Activated CD8-positive, alpha-beta memory T cell treated with anti-CD3 and anti-CD28 coated beads, Interleukin-2, amount 10 ng/mL, durations not matched to agents 7 days and 5 days (primary cell): Measurements from ENCODE around the gene GPN1. TPM values are rescaled to one million over a fixed set of nuclear protein-coding genes. Genes with fewer than 3 reads are reported as not detected.
"Not testable (repeated sequence)": the region's sequence is repeated elsewhere in the genome, so short reads cannot be mapped to it uniquely, and the experiment has no call there.

Experiments
- ATAC-seq: fragments of 150-1000 bp; cut with Tn5 transposase; one replicate; pipeline ENCODE4 v1.10.0; 2021; ENCODE audit warnings: moderate library complexity
- CTCF ChIA-PET: fragments of 350-600 bp; sonication (Branson Sonifier 250); formaldehyde crosslinking; loops from one replicate; lab custom pipeline; 2021; ENCODE audit warnings: antibody characterized with exemption; lab: Charles Lee
- DNase-seq: peaks from one replicate; pipeline ENCODE4 v3.0.0-alpha.2; 2020
- H3K27ac Mint-ChIP-seq: one replicate; pipeline ENCODE4 v1.8.0; 2021; ENCODE audit warnings: mild to moderate bottlenecking, mixed read lengths
- H3K27me3 Mint-ChIP-seq: one replicate; pipeline ENCODE4 v1.8.0; 2021; ENCODE audit warnings: mixed read lengths
- H3K36me3 Mint-ChIP-seq: one replicate; pipeline ENCODE4 v1.8.0; 2021; ENCODE audit warnings: mild to moderate bottlenecking, mixed read lengths
- H3K4me1 Mint-ChIP-seq: one replicate; pipeline ENCODE4 v1.8.0; 2021; ENCODE audit warnings: mixed read lengths
- H3K4me3 Mint-ChIP-seq: one replicate; pipeline ENCODE4 v1.8.0; 2021; ENCODE audit warnings: mild to moderate bottlenecking, moderate library complexity, mixed read lengths
- H3K9me3 Mint-ChIP-seq: one replicate; pipeline ENCODE4 v1.8.0; 2022; ENCODE audit warnings: low read depth, mixed read lengths
- total RNA-seq, 2 experiments: library from RNA; stranded (reverse); gene quantifications; one replicate each; pipeline ENCODE4 v1.2.3, GENCODE V29; 2021

The GPN1 gene
- total RNA-seq, 2 experiments from 2014 or later = 36.9 to 50.9 TPM

DNA sequence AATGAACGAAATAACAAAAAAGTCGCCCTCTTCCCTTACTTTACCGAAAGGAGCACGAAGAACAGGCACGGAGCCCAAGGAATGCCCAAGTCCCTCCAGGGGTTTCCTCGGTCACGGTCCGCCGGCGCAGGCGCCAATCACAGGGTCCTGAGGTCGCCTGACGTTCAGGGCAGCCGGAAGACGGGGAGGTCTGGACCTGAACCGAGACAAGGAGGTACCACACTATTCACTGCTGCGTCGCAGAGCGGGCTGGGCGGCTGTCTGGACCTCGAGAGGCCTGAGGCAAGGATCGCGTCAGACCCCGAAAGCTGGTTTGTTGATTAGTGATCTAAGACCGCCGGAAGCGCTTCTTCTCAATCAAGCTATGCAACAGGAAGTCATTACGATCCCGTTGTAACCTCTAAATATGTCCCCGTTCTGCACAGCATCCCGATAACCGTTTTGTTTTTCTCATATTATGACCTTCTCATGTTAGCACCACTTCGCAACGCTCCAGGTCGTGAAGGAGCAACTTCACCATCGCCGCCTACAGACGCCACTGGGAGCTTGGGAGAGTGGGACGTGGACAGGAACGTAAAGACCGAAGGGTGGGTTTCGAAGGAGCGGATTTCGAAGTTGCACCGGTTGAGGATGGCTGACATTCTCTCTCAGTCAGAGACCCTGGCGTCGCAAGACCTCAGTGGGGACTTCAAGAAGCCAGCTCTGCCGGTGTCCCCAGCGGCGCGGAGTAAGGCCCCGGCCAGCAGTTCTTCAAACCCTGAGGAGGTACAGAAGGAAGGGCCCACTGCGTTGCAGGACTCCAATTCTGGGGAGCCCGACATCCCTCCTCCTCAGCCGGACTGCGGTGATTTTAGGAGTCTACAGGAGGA lies 34.7 kb downstream of the GPN1 start, which contains the start of the genes SLC4A1AP and SUPT7L:
TSS of gene SLC4A1AP (plus strand) at position 605 of the 869 bp plus-strand sequence. CDS start at position 631, 26 bp downstream.
TSS of gene SUPT7L (minus strand) at position 330 of the 869 bp plus-strand sequence. CDS start 1,422 bp downstream, outside the sequence.
- H3K27ac Mint-ChIP-seq = peak within 1 kb of the TSS; percentile 100
- ATAC-seq (peak; percentile 86), DNase-seq (peak; percentile 82)
- CTCF ChIA-PET = interaction anchor here (0.9 to 8.3 kb wide), 3 partner anchors 12 to 35 kb away, joined by 3 to 81 read pairs (median 3); partner anchors contain the start of genes CCDC121 and GPN1
- peaks cover 42% of the 10 kb centered on the region for H3K36me3 Mint-ChIP-seq
- H3K4me3 Mint-ChIP-seq = peak within 1 kb of the TSS; percentile 92
- H3K27me3 Mint-ChIP-seq = no peaks in the 10 kb centered on the region
- H3K4me1 Mint-ChIP-seq = peaks cover 47% of the 10 kb centered on the region
- no peaks in the 10 kb centered on the region for H3K9me3 Mint-ChIP-seq

DNA sequence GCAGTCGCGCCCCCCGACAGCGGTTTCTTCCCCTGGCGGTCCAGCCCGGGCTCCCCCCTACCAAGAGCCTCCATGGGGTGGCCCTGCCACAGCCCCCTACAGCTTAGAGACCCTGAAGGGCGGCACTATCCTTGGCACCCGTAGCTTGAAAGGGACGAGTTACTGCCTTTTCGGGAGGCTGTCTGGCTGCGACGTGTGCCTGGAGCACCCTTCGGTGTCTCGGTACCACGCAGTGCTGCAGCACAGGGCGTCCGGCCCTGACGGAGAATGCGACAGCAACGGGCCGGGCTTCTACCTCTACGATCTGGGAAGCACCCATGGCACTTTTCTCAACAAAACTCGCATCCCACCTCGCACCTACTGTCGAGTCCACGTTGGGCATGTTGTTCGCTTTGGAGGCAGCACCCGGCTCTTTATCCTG lies 35.3 kb downstream of the GPN1 start:
- CTCF ChIA-PET = interaction anchor here (1.4 to 8.3 kb wide), 2 partner anchors 19 to 35 kb away, joined by 3 to 81 read pairs; partner anchors contain the start of genes CCDC121 and GPN1
- no peaks in the 10 kb centered on the region for H3K9me3 Mint-ChIP-seq
- peak; percentile 11 for ATAC-seq
- H3K36me3 Mint-ChIP-seq = peaks cover 49% of the 10 kb centered on the region
- peak overlapping the region; percentile 100 for H3K27ac Mint-ChIP-seq
- DNase-seq = no peak
- peak overlapping the region; percentile 92 for H3K4me3 Mint-ChIP-seq
- peaks cover 45% of the 10 kb centered on the region for H3K4me1 Mint-ChIP-seq
- H3K27me3 Mint-ChIP-seq = no peaks in the 10 kb centered on the region

DNA sequence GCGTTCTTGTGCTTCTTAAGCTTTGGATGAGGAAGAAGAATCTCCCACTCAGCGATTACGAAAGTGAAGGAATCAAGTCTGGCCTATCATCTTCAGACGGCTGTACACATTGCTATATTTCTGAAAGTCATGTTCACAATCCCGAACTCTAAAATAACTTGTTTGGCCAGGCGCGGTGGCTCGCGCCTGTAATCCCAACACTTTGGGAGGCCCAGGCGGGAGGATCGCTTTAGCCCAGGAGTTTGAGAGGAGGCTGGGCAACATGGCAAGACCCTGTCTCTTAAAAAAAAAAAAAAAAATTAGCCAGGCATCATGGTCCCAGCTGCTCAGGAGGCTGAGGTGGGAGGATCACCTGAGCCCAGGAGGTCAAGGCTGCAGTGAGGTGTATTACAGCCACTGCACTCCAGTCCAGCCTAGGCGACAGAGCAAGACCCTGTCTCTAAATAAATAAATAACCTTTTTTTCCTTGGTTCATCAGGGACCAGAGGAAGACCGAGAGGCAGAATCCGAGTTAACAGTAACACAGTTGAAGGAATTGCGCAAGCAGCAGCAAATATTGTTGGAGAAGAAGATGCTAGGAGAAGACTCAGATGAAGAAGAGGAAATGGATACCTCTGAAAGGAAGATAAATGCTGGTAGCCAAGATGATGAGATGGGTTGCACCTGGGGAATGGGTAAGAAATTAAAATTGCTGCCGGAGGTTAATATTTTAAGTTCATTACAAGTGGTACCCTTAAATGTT lies 35.9 kb downstream of the GPN1 start:
- H3K27me3 Mint-ChIP-seq = no peaks in the 10 kb centered on the region

DNA sequence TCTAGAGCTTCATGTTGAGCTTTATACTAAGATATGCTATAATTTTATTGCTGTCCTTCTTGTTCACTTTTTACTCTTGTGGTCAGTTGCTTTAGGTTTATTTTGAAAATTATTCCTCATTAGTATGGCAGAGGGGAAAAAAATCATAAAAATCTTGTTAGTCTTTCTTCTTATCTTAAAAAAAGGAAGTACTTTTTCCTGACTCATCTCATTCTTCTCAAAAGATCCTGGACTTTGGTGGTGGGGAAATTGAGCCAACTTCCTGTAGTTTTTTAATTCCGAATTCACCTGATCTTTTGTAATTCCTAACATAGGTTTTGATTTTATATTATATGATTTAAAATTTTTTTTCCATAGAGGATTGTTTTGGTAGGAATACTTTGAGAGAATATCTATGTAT lies 38.6 kb downstream of the GPN1 start:
- no peaks in the 10 kb centered on the region for H3K9me3 Mint-ChIP-seq
- peaks cover 24% of the 10 kb centered on the region for H3K4me1 Mint-ChIP-seq
- no peak overlapping the region for H3K4me3 Mint-ChIP-seq
- CTCF ChIA-PET = interaction anchor here (8.3 kb wide), 1 partner anchor 15 kb away, joined by 81 read pairs; no protein-coding TSS in a partner anchor
- DNase-seq = no peak
- H3K36me3 Mint-ChIP-seq = peaks cover 36% of the 10 kb centered on the region
- no peak for ATAC-seq
- H3K27me3 Mint-ChIP-seq = no peaks in the 10 kb centered on the region
- no peak overlapping the region for H3K27ac Mint-ChIP-seq

More for the DNA sequence above, 35.9 kb downstream of the GPN1 start:
- Mint-ChIP-seq H3K27ac (peak overlapping the region; percentile 100), H3K4me3 (peak overlapping the region; percentile 92), H3K36me3 (peaks cover 46% of the 10 kb centered on the region), H3K9me3 (no peaks in the 10 kb centered on the region), H3K4me1 (peaks cover 40% of the 10 kb centered on the region)
- no peak for ATAC-seq
- CTCF ChIA-PET = interaction anchor here (8.3 kb wide), 1 partner anchor 18 kb away, joined by 81 read pairs; no protein-coding TSS in a partner anchor
- no peak for DNase-seq

DNA sequence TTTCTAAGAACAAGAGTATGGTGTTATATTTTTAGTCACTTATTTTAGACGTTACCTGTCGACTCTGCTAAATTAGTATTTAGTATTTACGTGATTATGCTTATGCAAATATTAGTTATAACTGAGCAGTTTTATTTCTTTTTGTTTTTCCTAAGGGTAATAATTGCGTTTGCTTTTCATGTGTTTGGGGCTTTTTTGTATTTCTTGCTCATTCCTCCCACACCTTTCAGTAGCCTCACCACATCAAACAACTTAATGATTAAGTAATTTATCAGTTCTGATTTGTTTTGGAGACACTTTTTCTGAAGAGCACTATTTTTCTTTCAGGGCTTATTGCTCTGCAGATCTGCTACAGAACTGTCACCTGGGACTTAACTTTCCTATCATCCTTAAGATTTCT lies 42.4 kb downstream of the GPN1 start:
- H3K4me1 Mint-ChIP-seq = peaks cover 4% of the 10 kb centered on the region
- ATAC-seq (no peak), DNase-seq (no peak)
- H3K27me3 Mint-ChIP-seq = no peaks in the 10 kb centered on the region
- no peaks in the 10 kb centered on the region for H3K9me3 Mint-ChIP-seq
- CTCF ChIA-PET = interaction anchor here (1.0 kb wide), 1 partner anchor 12 kb away, joined by 6 read pairs; no protein-coding TSS in a partner anchor
- H3K36me3 Mint-ChIP-seq = peaks cover 41% of the 10 kb centered on the region
- no peak overlapping the region for H3K4me3 Mint-ChIP-seq
- no peak overlapping the region for H3K27ac Mint-ChIP-seq

DNA sequence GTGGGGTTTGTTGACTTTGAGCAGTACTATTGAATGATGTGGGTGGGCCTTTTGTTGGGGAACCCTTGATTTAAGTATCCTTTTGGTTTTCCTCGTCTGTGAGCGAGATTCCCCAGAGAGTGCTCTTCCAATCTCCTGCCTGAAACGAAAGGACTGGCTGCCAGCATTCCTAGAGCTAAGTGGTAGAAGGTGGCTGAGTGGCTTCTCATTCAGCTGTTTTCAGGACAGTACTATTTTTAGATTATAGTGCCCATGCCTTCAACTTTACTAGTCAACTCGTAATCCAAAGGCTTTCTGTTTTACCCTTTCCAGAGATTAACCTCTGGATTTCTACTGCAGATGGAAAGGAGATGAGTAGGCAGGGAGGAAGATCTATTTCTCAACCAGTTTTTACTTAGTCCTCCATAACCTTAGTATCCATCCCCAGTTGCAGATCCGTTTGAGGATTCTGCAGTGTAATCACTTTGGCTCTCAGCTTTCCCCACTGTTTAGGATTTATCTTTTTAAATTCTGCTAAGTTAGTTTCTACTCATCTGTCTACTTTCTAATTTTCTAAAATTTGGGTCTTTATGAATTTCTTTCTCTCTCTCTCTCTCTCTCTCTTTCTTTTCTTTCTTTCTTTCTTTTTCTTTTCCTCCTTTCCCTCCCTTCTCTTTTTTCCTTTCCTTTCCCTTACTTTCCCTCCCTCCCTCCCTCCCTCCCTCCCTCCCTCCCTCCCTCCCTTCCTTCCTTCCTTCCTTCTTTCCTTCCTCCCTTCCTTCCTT lies 44.1 kb downstream of the GPN1 start:
- peak overlapping the region; percentile 7 for H3K27ac Mint-ChIP-seq
- CTCF ChIA-PET = interaction anchor here (4.3 kb wide), 1 partner anchor 10 kb away, joined by 31 read pairs; no protein-coding TSS in a partner anchor
- no peaks in the 10 kb centered on the region for H3K9me3 Mint-ChIP-seq
- no peak overlapping the region for H3K4me3 Mint-ChIP-seq
- H3K27me3 Mint-ChIP-seq = no peaks in the 10 kb centered on the region
- DNase-seq (no peak), ATAC-seq (no peak)
- H3K4me1 Mint-ChIP-seq = no peaks in the 10 kb centered on the region
- H3K36me3 Mint-ChIP-seq = peaks cover 33% of the 10 kb centered on the region

DNA sequence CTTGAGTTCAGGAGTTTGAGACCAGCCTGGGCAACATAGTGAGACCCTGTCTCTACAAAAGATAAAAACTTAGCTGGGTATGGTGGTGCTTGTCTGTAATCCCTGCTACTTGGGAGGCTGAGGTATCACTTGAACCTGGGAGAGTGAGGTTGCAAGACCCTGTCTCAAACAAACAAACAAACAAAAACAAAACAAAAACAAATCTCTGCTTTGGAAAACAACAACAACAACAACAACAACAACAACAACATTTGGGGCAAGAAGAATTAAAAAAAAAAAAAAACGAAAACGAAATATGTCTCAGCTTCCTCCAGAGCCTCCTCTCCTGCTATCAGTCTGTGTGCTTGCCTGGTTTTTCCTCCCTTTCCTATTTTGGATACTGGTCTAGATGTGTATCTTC lies 51.7 kb downstream of the GPN1 start:
- Mint-ChIP-seq H3K4me1 (peaks cover 41% of the 10 kb centered on the region), H3K36me3 (peaks cover 28% of the 10 kb centered on the region), H3K27me3 (no peaks in the 10 kb centered on the region), H3K27ac (no peak overlapping the region), H3K9me3 (no peaks in the 10 kb centered on the region), H3K4me3 (no peak overlapping the region)
- DNase-seq (no peak), ATAC-seq (no peak)
- CTCF ChIA-PET = interaction anchor here (0.5 to 10.0 kb wide), 4 partner anchors 15 to 551 kb away, joined by 3 to 143 read pairs (median 42); partner anchors contain the start of genes SLC4A1AP and SUPT7L

DNA sequence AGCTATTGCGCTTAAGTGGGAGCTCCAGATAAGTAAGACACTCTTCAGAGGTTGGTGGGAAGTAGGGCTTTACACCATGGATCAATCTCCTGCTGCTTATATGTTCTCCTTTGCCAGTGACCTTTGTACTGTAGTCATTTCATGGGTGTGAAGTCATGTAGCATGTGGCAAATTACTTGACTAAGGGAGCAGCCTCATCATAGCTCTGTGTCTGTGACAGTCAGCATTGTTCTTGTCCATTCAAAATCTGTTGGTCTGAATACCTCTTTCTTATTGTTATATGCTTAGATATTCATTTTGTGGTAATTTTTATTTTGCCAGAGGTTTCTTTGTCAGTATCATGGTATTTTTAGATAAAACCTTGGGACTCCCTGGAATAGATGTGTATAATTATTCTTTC lies 53.0 kb downstream of the GPN1 start:
- Mint-ChIP-seq H3K4me1 (peaks cover 46% of the 10 kb centered on the region), H3K36me3 (peaks cover 31% of the 10 kb centered on the region), H3K27me3 (no peaks in the 10 kb centered on the region), H3K9me3 (no peaks in the 10 kb centered on the region), H3K27ac (peak overlapping the region; percentile 54), H3K4me3 (no peak overlapping the region)
- DNase-seq = no peak
- ATAC-seq = no peak
- CTCF ChIA-PET = interaction anchor here (1.1 to 10.0 kb wide), 8 partner anchors 7 to 312 kb away, joined by 3 to 143 read pairs (median 26); partner anchors contain the start of genes EIF2B4, NRBP1, PPM1G and SLC4A1AP

DNA sequence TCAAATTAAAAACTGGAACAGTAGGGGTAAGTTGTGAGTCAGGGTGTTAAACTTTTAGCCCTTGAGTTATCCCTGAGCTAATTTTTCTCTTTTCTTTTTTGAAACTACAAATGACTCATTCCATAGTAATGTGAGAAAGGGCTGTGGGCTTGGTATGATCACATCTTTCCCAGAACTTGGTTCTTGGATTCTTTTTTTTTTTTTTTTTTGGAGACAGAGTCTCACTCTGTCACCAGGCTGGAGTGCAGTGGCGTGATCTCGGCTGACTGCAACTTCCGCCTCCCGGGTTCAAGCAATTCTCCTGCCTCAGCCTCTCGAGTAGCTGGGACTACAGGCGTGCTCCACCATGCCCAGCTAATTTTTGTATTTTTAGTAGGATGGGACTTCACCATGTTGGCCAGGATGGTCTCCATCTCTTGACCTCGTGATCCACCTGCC lies 53.5 kb downstream of the GPN1 start:
- Mint-ChIP-seq H3K27ac (peak overlapping the region; percentile 54), H3K36me3 (peaks cover 31% of the 10 kb centered on the region), H3K4me1 (peaks cover 46% of the 10 kb centered on the region)
- not testable (repeated sequence) for H3K9me3 Mint-ChIP-seq, DNase-seq, ATAC-seq, H3K27me3 Mint-ChIP-seq, H3K4me3 Mint-ChIP-seq
- CTCF ChIA-PET = interaction anchor here (0.6 to 10.0 kb wide), 23 partner anchors 8 to 754 kb away, joined by 3 to 143 read pairs (median 6); partner anchors contain the start of genes EIF2B4, MPV17, NRBP1 and PPM1G

DNA sequence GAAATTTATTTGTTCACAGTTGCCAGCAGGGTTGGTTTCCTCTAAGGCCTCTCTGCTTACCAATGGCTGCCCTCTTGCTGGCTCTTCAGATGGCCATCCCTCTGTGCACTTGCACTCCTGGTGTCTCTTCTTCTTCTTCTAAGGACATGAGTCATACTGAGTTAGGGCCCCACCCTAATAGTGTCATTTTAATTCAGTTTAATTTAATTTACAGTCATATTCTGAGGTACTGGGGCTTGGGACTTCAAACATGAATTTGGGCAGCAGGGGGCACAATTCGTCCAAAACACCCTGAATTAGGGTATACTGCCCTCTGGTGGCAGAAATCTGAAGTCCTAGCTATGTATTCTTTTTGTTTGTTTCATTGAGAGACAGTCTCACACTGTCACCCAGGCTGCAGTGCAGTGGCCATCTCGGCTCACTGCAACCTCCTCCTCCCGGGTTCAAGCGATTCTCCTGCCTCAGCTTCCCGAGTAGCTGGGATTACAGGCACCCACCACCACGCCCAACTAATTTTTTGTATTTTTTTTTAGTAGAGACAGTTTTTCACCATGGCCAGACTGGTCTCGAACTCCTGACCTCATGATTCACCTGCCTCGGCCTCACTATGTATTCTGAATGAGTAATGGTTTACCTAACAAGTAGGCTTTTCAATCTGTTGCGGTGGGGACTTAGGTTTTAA lies 54.7 kb downstream of the GPN1 start:
- peaks cover 46% of the 10 kb centered on the region for H3K4me1 Mint-ChIP-seq
- DNase-seq (peak; percentile 93), ATAC-seq (peak; percentile 86)
- no peaks in the 10 kb centered on the region for H3K27me3 Mint-ChIP-seq
- peak overlapping the region; percentile 90 for H3K27ac Mint-ChIP-seq
- H3K36me3 Mint-ChIP-seq = peaks cover 33% of the 10 kb centered on the region
- H3K9me3 Mint-ChIP-seq = no peaks in the 10 kb centered on the region
- CTCF ChIA-PET = interaction anchor here (0.6 to 10.0 kb wide), 68 partner anchors 9 to 1425 kb away, joined by 3 to 143 read pairs (median 4); partner anchors contain the start of genes CCDC121, EIF2B4, GPN1 and GTF3C2
- no peak overlapping the region for H3K4me3 Mint-ChIP-seq

DNA sequence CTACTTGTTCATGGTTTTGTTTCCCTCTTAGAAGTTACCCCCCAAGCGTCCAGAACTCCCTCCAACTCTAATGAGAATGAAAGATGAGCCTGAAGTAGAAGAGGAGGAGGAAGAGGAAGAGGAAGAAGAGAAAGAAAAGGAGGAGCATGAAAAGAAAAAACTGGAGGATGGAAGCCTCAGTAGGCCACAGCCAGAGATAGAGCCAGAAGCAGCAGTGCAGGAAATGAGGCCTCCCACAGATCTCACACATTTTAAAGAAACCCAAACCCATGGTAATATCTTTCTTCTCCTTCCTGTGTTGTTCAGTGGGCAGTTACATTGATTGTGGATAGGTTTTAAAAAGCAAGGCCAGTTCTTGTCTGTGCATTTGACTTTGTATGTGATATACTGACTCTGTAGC lies 56.2 kb downstream of the GPN1 start:
- Mint-ChIP-seq H3K4me3 (peak overlapping the region; percentile 69), H3K4me1 (peaks cover 46% of the 10 kb centered on the region), H3K27ac (peak overlapping the region; percentile 96), H3K36me3 (peaks cover 34% of the 10 kb centered on the region)
- peak; percentile 51 for DNase-seq
- CTCF ChIA-PET = interaction anchor here (0.8 to 10.0 kb wide), 7 partner anchors 8 to 405 kb away, joined by 3 to 143 read pairs (median 8); partner anchors contain the start of genes CCDC121, GPN1, SLC4A1AP and SUPT7L
- not testable (repeated sequence) for H3K27me3 Mint-ChIP-seq, H3K9me3 Mint-ChIP-seq
- peak; percentile 58 for ATAC-seq
